Fibroblast of peridontal ligament (primary cell): ENCODE results near the gene HOXA5.

Experiments used
- DNase-seq: peaks from one replicate; pipeline ENCODE4 v3.0.0-alpha.2; 2010; ENCODE audit errors: extremely low read depth

Gene HOXA5

GRCh38 chr7:27095897-27096767 lies 47.3 kb downstream of the HOXA5 start, which contains the start of gene HOXA1:
TSS of gene HOXA1 (minus strand) at chr7:27096000. CDS start at chr7:27095912, 88 bp downstream.
- DNase-seq, result no peak

- no peak for DNase-seq
Measured at GRCh38 chr7:27095050-27095896, 48.2 kb downstream of the HOXA5 start.

GRCh38 chr7:27094304-27095049 lies 49.0 kb downstream of the HOXA5 start:
- DNase-seq, result no peak

- DNase-seq, result no peak
Measured at GRCh38 chr7:27093184-27093895, 50.1 kb downstream of the HOXA5 start.

GRCh38 chr7:27092819-27093110 lies 50.7 kb downstream of the HOXA5 start:
- no peak for DNase-seq

GRCh38 chr7:27091941-27092818 lies 51.3 kb downstream of the HOXA5 start:
- DNase-seq, result no peak

- no peak for DNase-seq
Measured at GRCh38 chr7:27091105-27091504, 52.4 kb downstream of the HOXA5 start.
